ACC112 (cell line): ENCODE data around the gene SLC10A7.

Experiments
- H2AFZ ChIP-seq: fragments of 200-600 bp; sonication (generic); one replicate; pipeline ENCODE4 v1.6.0; 2017; ENCODE audit warnings: antibody characterized with exemption, low read length; ENCODE audit not compliant: unreplicated experiment
- H3K27ac ChIP-seq: fragments of 200-600 bp; sonication (generic); 2 replicates; pipeline ENCODE4 v1.5.1; 2014; ENCODE audit warnings: low read depth, mild to moderate bottlenecking, antibody characterized with exemption, low read length, moderate library complexity
- H3K27me3 ChIP-seq: fragments of 200-600 bp; sonication (generic); 2 replicates; pipeline ENCODE4 v1.6.1; 2014; ENCODE audit warnings: mild to moderate bottlenecking, antibody characterized with exemption, low read length, moderate library complexity, mixed read lengths; ENCODE audit not compliant: insufficient read depth
- H3K36me3 ChIP-seq: fragments of 200-600 bp; sonication (generic); 2 replicates; pipeline ENCODE4 v1.6.1; 2016; ENCODE audit warnings: mild to moderate bottlenecking, antibody characterized with exemption, low read length, moderate library complexity, mixed read lengths; ENCODE audit not compliant: insufficient read depth
- H3K4me1 ChIP-seq: fragments of 200-600 bp; sonication (generic); one replicate; pipeline ENCODE4 v1.6.1; 2016; ENCODE audit warnings: low read length, mixed read lengths; ENCODE audit not compliant: insufficient read depth, unreplicated experiment, control insufficient read depth
- H3K4me3 ChIP-seq: fragments of 200-600 bp; sonication (generic); 2 replicates; pipeline ENCODE4 v1.5.1; 2014; ENCODE audit warnings: mild to moderate bottlenecking, low read depth, low read length
- H3K79me2 ChIP-seq: fragments of 200-600 bp; sonication (generic); one replicate; pipeline ENCODE4 v1.6.0; 2016; ENCODE audit warnings: low read length; ENCODE audit not compliant: control insufficient read depth, unreplicated experiment, insufficient read depth

Gene SLC10A7

DNA sequence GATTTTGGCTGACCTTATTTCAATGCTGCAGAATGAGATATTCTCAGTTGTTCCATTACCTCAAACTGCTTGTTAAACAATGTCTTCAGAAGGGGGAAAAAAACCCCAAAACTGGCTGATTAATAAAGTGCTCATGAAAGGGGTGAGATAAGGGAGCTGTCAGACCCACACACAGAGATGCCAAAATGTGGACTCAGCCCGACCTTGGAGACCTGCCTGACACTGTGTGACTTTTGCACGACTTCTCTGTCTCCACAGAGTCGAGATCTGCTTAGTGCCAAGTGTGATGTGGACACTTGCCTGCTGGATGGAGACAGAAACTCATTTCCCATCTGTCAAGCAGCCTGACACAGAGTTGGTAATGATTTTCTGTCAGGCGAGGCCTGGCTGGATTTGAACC is 275.9 kb downstream of the SLC10A7 start:
- H2AFZ ChIP-seq: no peak overlapping the region
- no peaks in the 10 kb centered on the region for H3K79me2 ChIP-seq
- H3K27ac ChIP-seq: no peak overlapping the region
- no peak overlapping the region for H3K4me3 ChIP-seq
- H3K4me1 ChIP-seq: peaks cover 31% of the 10 kb centered on the region
- H3K27me3 ChIP-seq: no peaks in the 10 kb centered on the region
- no peaks in the 10 kb centered on the region for H3K36me3 ChIP-seq

DNA sequence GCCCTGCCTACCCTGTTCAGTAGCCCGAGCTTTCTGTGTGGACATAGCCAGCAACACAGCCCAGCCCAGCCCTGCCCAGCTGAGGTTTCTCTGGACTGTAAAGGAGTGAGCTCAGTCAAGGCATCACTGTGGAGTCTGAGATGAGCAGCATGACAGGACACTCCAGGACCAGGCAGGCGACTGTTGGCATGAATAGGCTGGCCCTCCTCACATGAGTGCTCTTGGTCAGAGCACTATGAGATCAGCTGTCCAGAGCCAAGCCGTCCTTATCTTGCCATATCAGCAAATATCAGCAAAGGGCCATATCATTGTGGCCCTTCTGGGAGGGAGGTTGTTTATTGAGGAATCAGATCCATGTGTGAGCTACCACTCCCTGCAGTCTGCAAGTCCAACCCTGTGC is 276.5 kb downstream of the SLC10A7 start:
- Histone ChIP-seq H2AFZ (no peak overlapping the region), H3K4me1 (peaks cover 36% of the 10 kb centered on the region), H3K27me3 (no peaks in the 10 kb centered on the region), H3K27ac (no peak overlapping the region), H3K4me3 (no peak overlapping the region), H3K36me3 (no peaks in the 10 kb centered on the region), H3K79me2 (no peaks in the 10 kb centered on the region)

DNA sequence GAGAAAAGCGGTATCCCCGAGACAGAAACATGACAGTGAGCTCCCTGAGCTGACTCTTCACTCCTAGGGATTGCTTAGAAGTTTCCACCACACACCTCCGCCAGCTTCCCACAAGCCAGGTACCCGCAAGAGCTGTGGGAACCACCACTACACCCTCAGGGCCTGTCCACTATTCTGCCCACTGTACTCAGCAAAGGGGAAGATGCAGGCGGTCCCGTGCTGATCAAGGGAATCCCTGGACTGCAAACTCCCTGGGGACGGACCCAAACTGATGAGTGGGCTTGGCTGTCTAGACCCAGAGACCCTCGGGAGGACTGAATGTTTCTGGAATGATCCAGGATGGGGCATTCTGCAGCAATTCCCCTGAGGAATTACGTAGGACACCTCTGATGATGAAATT is 277.2 kb downstream of the SLC10A7 start:
- H2AFZ ChIP-seq: no peak overlapping the region
- no peaks in the 10 kb centered on the region for H3K36me3 ChIP-seq
- H3K4me3 ChIP-seq: no peak overlapping the region
- H3K27ac ChIP-seq: no peak overlapping the region
- H3K4me1 ChIP-seq: peaks cover 36% of the 10 kb centered on the region
- H3K79me2 ChIP-seq: no peaks in the 10 kb centered on the region
- no peaks in the 10 kb centered on the region for H3K27me3 ChIP-seq

GRCh38 chr4:146243883-146244277 is 277.9 kb downstream of the SLC10A7 start:
- no peaks in the 10 kb centered on the region for H3K27me3 ChIP-seq
- H3K4me3 ChIP-seq: no peak overlapping the region
- no peak overlapping the region for H3K27ac ChIP-seq
- H3K4me1 ChIP-seq: peaks cover 36% of the 10 kb centered on the region
- no peaks in the 10 kb centered on the region for H3K36me3 ChIP-seq
- H3K79me2 ChIP-seq: no peaks in the 10 kb centered on the region
- no peak overlapping the region for H2AFZ ChIP-seq

- H3K4me1 ChIP-seq: peaks cover 36% of the 10 kb centered on the region
- H3K79me2 ChIP-seq: no peaks in the 10 kb centered on the region
- no peaks in the 10 kb centered on the region for H3K27me3 ChIP-seq
- H3K36me3 ChIP-seq: no peaks in the 10 kb centered on the region
- no peak overlapping the region for H3K27ac ChIP-seq
- no peak overlapping the region for H3K4me3 ChIP-seq
- no peak overlapping the region for H2AFZ ChIP-seq
Observed at GRCh38 chr4:146243141-146243882, 278.4 kb downstream of the SLC10A7 start.

DNA sequence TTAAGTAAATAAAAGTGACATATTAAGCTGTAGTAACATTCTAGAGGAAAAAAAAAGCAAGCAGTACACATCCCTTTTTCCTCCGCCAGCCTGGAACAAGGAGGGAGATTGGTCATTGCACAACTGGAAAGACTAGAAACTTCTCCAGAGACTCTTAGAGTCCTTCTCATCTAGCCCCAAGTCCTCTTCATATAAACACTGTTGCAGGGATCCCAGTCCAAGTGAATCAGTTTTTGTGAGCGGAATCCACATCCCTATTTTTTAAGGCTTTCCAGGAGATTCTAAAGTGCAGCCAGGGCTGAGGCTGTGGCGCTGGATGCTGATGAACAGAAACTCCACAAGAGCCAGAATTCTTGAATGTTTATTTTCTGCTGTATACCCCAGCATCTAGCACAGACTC is 283.6 kb downstream of the SLC10A7 start:
- H3K36me3 ChIP-seq: no peaks in the 10 kb centered on the region
- no peak overlapping the region for H2AFZ ChIP-seq
- H3K79me2 ChIP-seq: no peaks in the 10 kb centered on the region
- H3K27me3 ChIP-seq: no peaks in the 10 kb centered on the region
- peaks cover 17% of the 10 kb centered on the region for H3K4me1 ChIP-seq
- no peak overlapping the region for H3K27ac ChIP-seq
- no peak overlapping the region for H3K4me3 ChIP-seq

- H2AFZ ChIP-seq: no peak overlapping the region
- H3K27ac ChIP-seq: no peak overlapping the region
- no peak overlapping the region for H3K4me3 ChIP-seq
- H3K4me1 ChIP-seq: peaks cover 12% of the 10 kb centered on the region
- no peaks in the 10 kb centered on the region for H3K36me3 ChIP-seq
- no peaks in the 10 kb centered on the region for H3K79me2 ChIP-seq
- no peaks in the 10 kb centered on the region for H3K27me3 ChIP-seq
Observed at GRCh38 chr4:146237092-146237491, 284.6 kb downstream of the SLC10A7 start.

DNA sequence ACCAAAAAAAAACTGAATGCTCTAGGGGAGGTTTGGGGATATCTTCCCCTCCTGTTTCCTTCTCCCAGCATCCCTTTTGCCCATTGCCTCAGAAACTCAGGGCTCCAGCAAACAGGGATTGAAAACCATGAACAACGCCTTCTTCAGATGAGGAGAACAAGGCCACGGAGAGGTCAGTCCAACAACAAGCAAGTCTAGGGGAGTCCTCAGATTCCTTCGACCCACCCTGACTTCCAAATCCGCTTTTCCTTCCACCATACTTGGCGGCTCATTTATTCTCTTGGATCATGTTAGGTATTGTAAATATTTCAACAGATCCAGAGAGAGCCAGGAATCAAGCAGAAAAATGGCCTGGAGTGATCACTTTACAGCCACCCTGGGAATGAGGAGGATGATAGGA is 285.5 kb downstream of the SLC10A7 start:
- H3K79me2 ChIP-seq: no peaks in the 10 kb centered on the region
- no peak overlapping the region for H3K27ac ChIP-seq
- H3K4me3 ChIP-seq: no peak overlapping the region
- no peak overlapping the region for H2AFZ ChIP-seq
- H3K4me1 ChIP-seq: peaks cover 8% of the 10 kb centered on the region
- H3K36me3 ChIP-seq: no peaks in the 10 kb centered on the region; the same call in 1 of the 2 replicates
- no peaks in the 10 kb centered on the region for H3K27me3 ChIP-seq

DNA sequence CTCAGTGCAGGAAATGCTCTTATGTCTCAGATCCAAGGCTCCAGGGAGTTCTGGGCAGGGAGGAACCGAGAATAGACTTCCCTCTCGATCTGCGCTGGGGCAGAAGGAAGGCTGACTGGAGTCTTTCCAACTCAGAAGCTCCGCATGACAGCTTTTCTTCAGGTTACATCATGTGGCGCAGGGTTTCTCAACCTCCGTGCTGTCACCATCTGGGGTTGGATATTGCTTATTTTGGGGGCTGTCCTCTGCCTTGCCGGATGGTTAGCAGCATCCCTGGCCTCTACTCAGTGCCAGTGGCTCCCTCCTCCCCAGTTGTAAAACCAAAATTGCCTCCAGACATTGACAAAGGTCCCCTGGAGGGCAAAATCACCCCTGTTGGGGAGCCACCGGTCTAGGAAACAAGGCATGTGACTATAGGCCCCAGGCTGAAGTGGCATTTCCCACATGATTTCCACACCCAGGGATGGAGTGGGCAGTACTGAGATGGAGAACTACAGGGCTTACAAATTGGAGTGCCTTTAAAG is 286.0 kb downstream of the SLC10A7 start:
- 0 out of 2 replicates have a peak, but pooled peaks cover 2% of the 10 kb centered on the region for H3K27me3 ChIP-seq
- H3K4me3 ChIP-seq: no peak overlapping the region
- H3K27ac ChIP-seq: no peak overlapping the region
- no peak overlapping the region for H2AFZ ChIP-seq
- no peaks in the 10 kb centered on the region for H3K79me2 ChIP-seq
- H3K4me1 ChIP-seq: peaks cover 3% of the 10 kb centered on the region
- no peaks in the 10 kb centered on the region; the same call in 1 of the 2 replicates for H3K36me3 ChIP-seq

- H3K36me3 ChIP-seq: no peaks in the 10 kb centered on the region; the same call in 1 of the 2 replicates
- no peak overlapping the region for H3K4me3 ChIP-seq
- H3K27me3 ChIP-seq: peaks cover 27% of the 10 kb centered on the region; the same call in 1 of the 2 replicates
- H3K79me2 ChIP-seq: no peaks in the 10 kb centered on the region
- H3K27ac ChIP-seq: no peak overlapping the region
- no peaks in the 10 kb centered on the region for H3K4me1 ChIP-seq
- no peak overlapping the region for H2AFZ ChIP-seq
Observed at GRCh38 chr4:146232131-146232722, 289.5 kb downstream of the SLC10A7 start.

DNA sequence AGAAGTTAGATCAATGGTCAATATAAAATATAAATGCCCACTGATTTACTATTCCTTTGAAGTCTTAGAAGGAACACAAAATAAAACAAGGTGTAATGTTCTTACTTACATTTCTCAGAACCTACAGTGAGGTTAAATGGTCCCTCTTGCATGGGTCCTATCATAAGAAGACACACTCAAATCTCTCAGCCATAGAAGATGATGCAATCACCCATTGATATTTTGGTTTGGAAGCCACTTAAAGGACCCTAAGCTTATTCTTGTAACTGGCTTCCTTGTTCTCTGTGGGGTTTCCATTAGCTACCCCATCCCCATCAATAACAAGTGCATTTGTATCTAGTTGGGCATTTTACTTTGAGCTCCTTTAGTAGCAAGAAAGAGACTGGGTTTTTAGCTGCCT is 292.3 kb downstream of the SLC10A7 start:
- H2AFZ ChIP-seq: no peak overlapping the region
- no peaks in the 10 kb centered on the region; the same call in 1 of the 2 replicates for H3K36me3 ChIP-seq
- no peaks in the 10 kb centered on the region for H3K4me1 ChIP-seq
- peaks cover 36% of the 10 kb centered on the region for H3K27me3 ChIP-seq
- no peak overlapping the region for H3K27ac ChIP-seq
- no peaks in the 10 kb centered on the region for H3K79me2 ChIP-seq
- H3K4me3 ChIP-seq: no peak overlapping the region
